GM18951 (cell line): Measurements from ENCODE around the gene ZNF563.

Experiments used
- POLR2A ChIP-seq: IDR thresholded peaks from 4 replicates; pipeline ENCODE4 v1.6.1; 2011; ENCODE audit warnings: mild to moderate bottlenecking; ENCODE audit not compliant: insufficient read length, insufficient read depth; ENCODE audit errors: extremely low read depth
- in situ Hi-C: fragments of 300-500 bp; cut with MboI; formaldehyde crosslinking; loops from one replicate; pipeline ENCODE4 v1.12.0; 2022; ENCODE audit warnings: low sequenced_read_pairs, mixed read lengths, inconsistent platforms; ENCODE audit not compliant: unreplicated experiment

The ZNF563 gene

DNA sequence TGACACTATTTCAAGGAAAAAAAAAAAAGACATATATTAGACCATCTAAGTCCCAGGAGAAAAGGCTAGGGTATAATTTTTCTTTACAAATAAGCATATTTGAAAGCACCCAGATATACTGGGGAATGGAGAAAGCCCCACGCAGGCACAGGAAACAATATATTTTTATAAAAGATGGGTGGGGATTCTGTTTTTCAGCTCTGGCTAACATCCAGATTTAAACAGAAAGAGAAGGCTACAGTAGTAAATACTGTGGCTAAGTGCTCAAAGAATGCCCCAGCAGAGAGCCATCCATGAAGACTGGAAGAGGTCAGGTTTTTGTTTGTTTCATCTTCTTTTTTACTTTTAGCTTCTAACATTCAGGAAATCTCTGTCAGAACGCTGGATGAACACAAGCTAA, 54.7 kb downstream of the ZNF563 start:
- in situ Hi-C loops: no loop called here
- TF ChIP-seq POLR2A: no peak

DNA sequence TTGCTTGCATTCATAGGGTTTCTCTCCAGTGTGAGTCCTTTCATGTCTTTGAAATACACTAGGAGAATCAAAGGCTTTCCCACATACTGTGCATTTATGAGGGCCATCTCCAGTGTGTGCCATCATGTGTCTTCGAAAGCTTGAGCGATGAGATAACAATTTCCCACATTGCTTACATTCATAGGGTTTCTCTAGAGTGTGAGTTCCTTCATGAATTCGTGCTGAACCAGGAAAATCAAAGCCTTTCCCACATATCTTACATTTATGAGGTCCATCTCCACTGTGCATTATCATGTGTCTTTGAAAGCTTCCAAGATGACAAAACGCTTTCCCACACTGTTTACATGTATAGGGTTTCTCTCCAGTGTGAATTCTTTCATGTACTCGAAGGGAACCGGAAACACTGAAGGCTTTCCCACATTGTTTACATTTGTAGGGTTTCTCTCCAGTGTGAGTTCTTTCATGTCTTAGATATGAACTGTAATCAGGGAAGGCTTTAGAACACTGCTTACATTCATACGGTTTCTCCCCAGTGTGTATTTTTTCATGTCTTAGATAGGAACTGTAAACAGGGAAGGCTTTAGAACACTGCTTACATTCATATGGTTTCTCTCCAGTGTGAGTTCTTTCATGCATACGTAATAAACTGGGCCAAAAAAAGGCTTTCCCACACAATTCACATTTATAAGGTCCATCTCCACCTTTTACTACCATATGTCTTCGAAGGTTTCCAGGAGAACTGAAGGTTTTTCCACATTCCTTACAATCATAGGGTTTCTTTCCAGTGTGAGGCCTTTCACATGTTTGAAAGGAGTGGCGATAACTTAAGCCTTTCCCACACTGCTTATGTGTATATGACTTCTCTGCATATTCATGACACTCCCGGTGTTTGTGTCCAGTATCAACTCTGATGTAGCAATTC, 60.2 kb downstream of the ZNF563 start:
- no peak for TF ChIP-seq POLR2A
- in situ Hi-C loops: no loop called here

DNA sequence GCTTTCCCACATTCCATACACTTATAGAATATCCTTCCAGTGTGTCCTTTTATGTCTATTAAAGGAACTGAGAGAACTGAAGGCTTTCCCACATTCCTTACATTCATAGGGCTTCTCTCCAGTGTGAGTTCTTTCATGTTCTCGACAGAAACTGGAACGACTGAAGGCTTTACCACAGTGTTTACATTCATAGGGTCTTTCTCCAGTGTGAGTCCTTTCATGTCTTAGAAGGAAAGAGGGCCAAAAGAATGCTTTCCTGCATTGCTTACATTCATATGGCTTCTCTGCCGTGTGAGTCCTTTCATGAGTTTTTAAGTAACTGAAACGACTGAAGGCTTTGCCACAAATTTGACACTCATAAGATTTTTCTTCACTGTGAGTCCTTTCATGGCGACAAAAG, 61.0 kb downstream of the ZNF563 start:
- in situ Hi-C loops: no loop called here
- no peak for TF ChIP-seq POLR2A

DNA sequence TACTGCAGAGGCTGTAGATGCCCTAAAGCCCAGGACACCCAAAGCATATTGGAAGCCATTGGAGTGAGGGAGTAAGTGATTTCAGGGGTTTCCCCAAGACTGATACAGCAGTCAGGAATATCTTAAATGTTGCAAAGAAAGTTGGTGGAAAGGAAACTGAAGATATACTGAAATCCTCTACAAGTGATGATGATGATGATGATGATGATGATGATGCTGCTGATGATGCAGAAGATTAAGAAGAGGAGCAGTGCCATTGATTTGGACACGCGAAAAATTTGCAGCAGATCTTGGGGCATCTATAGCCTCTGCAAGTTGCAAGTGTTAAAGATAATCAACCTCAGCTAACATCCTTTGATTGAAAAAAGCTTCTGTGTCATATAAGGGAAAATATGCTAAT, 62.6 kb downstream of the ZNF563 start:
- in situ Hi-C loops: no loop called here
- TF ChIP-seq POLR2A: no peak
